ENCODE data around the gene PRICKLE1. TPM values are rescaled to one million over a fixed set of nuclear protein-coding genes. Genes with fewer than 3 reads are reported as not detected.

Gene PRICKLE1
- total and polyA plus RNA-seq, 2 experiments from 2014 or later = 7.7 to 51.7 TPM

- TF ChIP-seq ZNF462 (CRISPR knock-in tag; IDR thresholded peaks at IDR 0.05) = no peak
- no peak for TF ChIP-seq ETS1 (IDR thresholded peaks at IDR 0.05)
- TF ChIP-seq ZNF331 (CRISPR knock-in tag; IDR thresholded peaks at IDR 0.05; ENCODE audit: low read depth) = no peak
- no peak for TF ChIP-seq JUNB (IDR thresholded peaks at IDR 0.05; ENCODE audit: unreplicated experiment)
- no peak for TF ChIP-seq EZH2phosphoT487 (IDR thresholded peaks at IDR 0.05; ENCODE audit: unreplicated experiment)
Measured at GRCh38 chr12:42538203-42538602, 51.3 kb downstream of the PRICKLE1 start (continued).

- Histone ChIP-seq H3K9me2 (ENCODE audit: insufficient read depth) (no peaks in the 10 kb centered on the region), H3K4me2 (no peak overlapping the region), H3K27ac (ENCODE audit: low read depth) (no peak overlapping the region), H3K4me1 (ENCODE audit: insufficient read depth) (no peaks in the 10 kb centered on the region), H3F3A (replicated peaks; ENCODE audit: low read depth) (no peaks in the 10 kb centered on the region), H3K4me3 (no peak overlapping the region), H2AFZ (no peak overlapping the region), H3K36me3 (ENCODE audit: insufficient read depth) (no peaks in the 10 kb centered on the region), H3K79me2 (replicated peaks; ENCODE audit: insufficient read depth) (no peaks in the 10 kb centered on the region), H3K27me3 (ENCODE audit: insufficient read depth) (no peaks in the 10 kb centered on the region), H4K20me1 (replicated peaks; ENCODE audit: insufficient read depth) (no peaks in the 10 kb centered on the region)
- Mint-ChIP-seq H3K36me3 (ENCODE audit: low read depth) (no peaks in the 10 kb centered on the region), H3K9me3 (no peaks in the 10 kb centered on the region), H3K27ac (no peak overlapping the region), H3K4me3 (no peak overlapping the region), H3K4me1 (peaks cover 6% of the 10 kb centered on the region; the same call in 2 of the 3 replicates), H3K27me3 (ENCODE audit: insufficient read depth, low read depth, poor library complexity) (peaks cover 2% of the 10 kb centered on the region)
- ATAC-seq (no peak), DNase-seq (ENCODE audit: low spot score) (no peak)
- no peak for TF ChIP-seq EZH2phosphoT487 (IDR thresholded peaks at IDR 0.05; ENCODE audit: unreplicated experiment)
- no peak for TF ChIP-seq CTCF (conservative IDR thresholded peaks at IDR 0.05; ENCODE audit: low read depth in 2 of 2)
- TF ChIP-seq ZNF331 (CRISPR knock-in tag; IDR thresholded peaks at IDR 0.05; ENCODE audit: low read depth) = no peak
- TF ChIP-seq STAT1 (IDR thresholded peaks at IDR 0.05; ENCODE audit: unreplicated experiment) = no peak
- no peak for TF ChIP-seq EZH2 (IDR thresholded peaks at IDR 0.05; ENCODE audit: low read depth, unreplicated experiment)
- TF ChIP-seq NANOG (IDR thresholded peaks at IDR 0.05; ENCODE audit: borderline replicate concordance) = no peak
- TF ChIP-seq ETS1 (IDR thresholded peaks at IDR 0.05) = no peak
- TF ChIP-seq REST (IDR thresholded peaks at IDR 0.05; ENCODE audit: unreplicated experiment) = no peak
- TF ChIP-seq JUNB (IDR thresholded peaks at IDR 0.05; ENCODE audit: unreplicated experiment) = no peak
Measured at GRCh38 chr12:42534184-42534838, 55.2 kb downstream of the PRICKLE1 start.
